ENCODE measurements around the gene SUGCT.
"Not testable (repeated sequence)": the region's sequence is repeated elsewhere in the genome, so short reads cannot be mapped to it uniquely, and the experiment has no call there.

SUGCT gene

DNA sequence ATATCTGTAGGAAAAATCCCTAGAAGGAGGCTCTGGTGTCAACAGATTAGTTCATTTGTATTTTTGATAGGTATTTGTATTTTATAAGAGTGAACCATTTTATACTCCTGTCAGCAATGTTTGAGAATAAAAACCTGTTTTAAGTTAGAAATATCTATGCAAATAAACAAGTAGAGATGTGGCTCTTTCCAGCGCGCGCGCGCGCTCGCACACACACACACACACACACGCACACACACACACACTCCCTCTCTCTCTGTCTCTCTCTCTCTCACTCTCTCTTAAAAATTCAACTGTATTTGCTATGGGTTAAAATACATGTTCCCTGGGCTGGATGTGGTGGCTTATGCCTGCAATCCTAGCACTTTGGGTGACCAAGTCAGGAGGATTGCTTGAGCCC, 113.9 kb downstream of the SUGCT start:
- no peaks in the 10 kb centered on the region for H3K9me3 ChIP-seq (replicated peaks; ENCODE audit: insufficient read depth, low read length)
- H2AFZ ChIP-seq (ENCODE audit: low read length), result no peak overlapping the region
- H3K4me1 ChIP-seq (ENCODE audit: low read length), result no peaks in the 10 kb centered on the region
- no peaks in the 10 kb centered on the region for H3F3A ChIP-seq (ENCODE audit: insufficient read depth, low read length)
- DNase-seq, result no peak
- TF ChIP-seq EZH2 (optimal IDR thresholded peaks at IDR 0.05; ENCODE audit: low read depth, low read length), result no peak
- no peak for TF ChIP-seq EZH2phosphoT487 (IDR thresholded peaks at IDR 0.05; ENCODE audit: low read length)
- TF ChIP-seq, protein P1, sequence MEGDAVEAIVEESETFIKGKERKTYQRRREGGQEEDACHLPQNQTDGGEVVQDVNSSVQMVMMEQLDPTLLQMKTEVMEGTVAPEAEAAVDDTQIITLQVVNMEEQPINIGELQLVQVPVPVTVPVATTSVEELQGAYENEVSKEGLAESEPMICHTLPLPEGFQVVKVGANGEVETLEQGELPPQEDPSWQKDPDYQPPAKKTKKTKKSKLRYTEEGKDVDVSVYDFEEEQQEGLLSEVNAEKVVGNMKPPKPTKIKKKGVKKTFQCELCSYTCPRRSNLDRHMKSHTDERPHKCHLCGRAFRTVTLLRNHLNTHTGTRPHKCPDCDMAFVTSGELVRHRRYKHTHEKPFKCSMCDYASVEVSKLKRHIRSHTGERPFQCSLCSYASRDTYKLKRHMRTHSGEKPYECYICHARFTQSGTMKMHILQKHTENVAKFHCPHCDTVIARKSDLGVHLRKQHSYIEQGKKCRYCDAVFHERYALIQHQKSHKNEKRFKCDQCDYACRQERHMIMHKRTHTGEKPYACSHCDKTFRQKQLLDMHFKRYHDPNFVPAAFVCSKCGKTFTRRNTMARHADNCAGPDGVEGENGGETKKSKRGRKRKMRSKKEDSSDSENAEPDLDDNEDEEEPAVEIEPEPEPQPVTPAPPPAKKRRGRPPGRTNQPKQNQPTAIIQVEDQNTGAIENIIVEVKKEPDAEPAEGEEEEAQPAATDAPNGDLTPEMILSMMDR (IDR thresholded peaks at IDR 0.05; ENCODE audit: low read length), result no peak
- H3K9me2 ChIP-seq (replicated peaks; ENCODE audit: insufficient read depth, low read length), result no peaks in the 10 kb centered on the region
- no peak overlapping the region for H3K9ac ChIP-seq (ENCODE audit: low read length)
- no peak overlapping the region for H3K4me3 ChIP-seq (ENCODE audit: low read length)
- no peaks in the 10 kb centered on the region for H4K20me1 ChIP-seq (ENCODE audit: insufficient read depth, low read length)
- H3K79me2 ChIP-seq (ENCODE audit: low read length), result no peaks in the 10 kb centered on the region
- no peaks in the 10 kb centered on the region for H3K36me3 ChIP-seq (replicated peaks; ENCODE audit: insufficient read depth, low read length)
- H3K27me3 ChIP-seq (replicated peaks; ENCODE audit: insufficient read depth, low read length), result no peaks in the 10 kb centered on the region
- H3K27ac ChIP-seq (ENCODE audit: low read length), result no peak overlapping the region
- H3K4me2 ChIP-seq (ENCODE audit: low read depth, low read length), result no peak overlapping the region

DNA sequence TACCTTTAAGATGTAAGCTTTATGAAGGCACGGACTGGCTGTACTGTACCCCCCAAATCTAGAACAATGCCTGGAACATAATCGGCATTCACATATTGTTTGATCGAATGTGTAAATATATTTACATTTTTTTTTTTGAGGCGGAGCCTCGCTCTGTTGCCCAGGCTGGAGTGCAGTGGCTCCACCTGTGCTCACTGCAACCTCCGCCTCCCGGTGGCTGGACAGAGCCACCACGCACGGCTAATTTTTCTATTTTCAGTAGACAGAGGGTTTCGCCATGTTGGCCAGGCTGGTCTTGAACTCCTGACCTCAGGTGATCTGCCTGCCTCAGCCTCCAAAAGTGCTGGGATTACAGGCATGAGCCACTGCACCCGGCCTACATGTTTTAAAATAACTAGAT, 118.6 kb downstream of the SUGCT start:
- H3K9ac ChIP-seq (ENCODE audit: low read length); H3K9me3 ChIP-seq (replicated peaks; ENCODE audit: insufficient read depth, low read length); H2AFZ ChIP-seq (ENCODE audit: low read length); H3K79me2 ChIP-seq (ENCODE audit: low read length); H4K20me1 ChIP-seq (ENCODE audit: insufficient read depth, low read length); H3K27me3 ChIP-seq (replicated peaks; ENCODE audit: insufficient read depth, low read length); H3K4me2 ChIP-seq (ENCODE audit: low read depth, low read length); H3K36me3 ChIP-seq (replicated peaks; ENCODE audit: insufficient read depth, low read length); H3F3A ChIP-seq (ENCODE audit: insufficient read depth, low read length); H3K4me3 ChIP-seq (ENCODE audit: low read length); H3K9me2 ChIP-seq (replicated peaks; ENCODE audit: insufficient read depth, low read length); H3K4me1 ChIP-seq (ENCODE audit: low read length); DNase-seq; H3K27ac ChIP-seq (ENCODE audit: low read length): not testable (repeated sequence)

DNA sequence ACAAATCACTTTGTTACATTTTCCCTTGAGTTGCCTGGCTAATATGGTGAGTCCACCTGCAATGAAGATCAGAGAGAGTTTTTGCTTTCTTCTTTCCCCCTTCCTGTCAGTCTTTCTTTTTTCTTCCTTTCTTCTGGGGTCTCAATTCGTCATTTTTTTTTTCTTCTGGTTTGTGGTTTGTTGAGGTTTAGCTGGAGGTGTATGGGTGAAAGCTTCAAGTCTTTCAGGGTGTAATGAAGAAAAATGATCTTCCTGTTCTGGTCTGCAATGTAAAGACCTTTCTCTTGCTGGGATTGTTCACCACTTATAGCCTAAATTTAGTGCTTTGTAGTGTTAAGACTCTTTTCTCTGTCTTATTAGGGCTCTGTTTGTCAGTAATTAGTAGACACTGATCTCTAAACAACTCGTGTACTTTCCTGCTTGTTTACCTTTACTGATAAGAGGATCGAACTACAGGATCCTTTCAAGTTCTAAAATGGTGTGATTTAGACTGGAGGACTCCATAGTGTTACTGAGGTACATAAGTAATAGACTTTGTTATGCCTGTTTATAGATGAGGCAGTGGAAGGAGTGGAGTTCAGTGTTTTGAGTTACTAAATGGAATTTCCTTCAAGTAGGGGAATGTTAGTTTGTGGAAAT, 129.1 kb downstream of the SUGCT start:
- Histone ChIP-seq H3K27ac (ENCODE audit: low read length) (no peak overlapping the region), H3K9me2 (replicated peaks; ENCODE audit: insufficient read depth, low read length) (no peaks in the 10 kb centered on the region), H3K27me3 (replicated peaks; ENCODE audit: insufficient read depth, low read length) (no peaks in the 10 kb centered on the region), H3K79me2 (ENCODE audit: low read length) (no peaks in the 10 kb centered on the region), H3K9ac (ENCODE audit: low read length) (no peak overlapping the region), H3K4me2 (ENCODE audit: low read depth, low read length) (no peak overlapping the region), H3K4me1 (ENCODE audit: low read length) (no peaks in the 10 kb centered on the region), H4K20me1 (ENCODE audit: insufficient read depth, low read length) (no peaks in the 10 kb centered on the region), H2AFZ (ENCODE audit: low read length) (no peak overlapping the region), H3K4me3 (ENCODE audit: low read length) (no peak overlapping the region), H3K36me3 (replicated peaks; ENCODE audit: insufficient read depth, low read length) (no peaks in the 10 kb centered on the region), H3K9me3 (replicated peaks; ENCODE audit: insufficient read depth, low read length) (no peaks in the 10 kb centered on the region), H3F3A (ENCODE audit: insufficient read depth, low read length) (no peaks in the 10 kb centered on the region)
- no peak for TF ChIP-seq EZH2 (optimal IDR thresholded peaks at IDR 0.05; ENCODE audit: low read depth, low read length)
- no peak for TF ChIP-seq EZH2phosphoT487 (IDR thresholded peaks at IDR 0.05; ENCODE audit: low read length)
- TF ChIP-seq, protein P1 (IDR thresholded peaks at IDR 0.05; ENCODE audit: low read length), result no peak
- no peak for DNase-seq

DNA sequence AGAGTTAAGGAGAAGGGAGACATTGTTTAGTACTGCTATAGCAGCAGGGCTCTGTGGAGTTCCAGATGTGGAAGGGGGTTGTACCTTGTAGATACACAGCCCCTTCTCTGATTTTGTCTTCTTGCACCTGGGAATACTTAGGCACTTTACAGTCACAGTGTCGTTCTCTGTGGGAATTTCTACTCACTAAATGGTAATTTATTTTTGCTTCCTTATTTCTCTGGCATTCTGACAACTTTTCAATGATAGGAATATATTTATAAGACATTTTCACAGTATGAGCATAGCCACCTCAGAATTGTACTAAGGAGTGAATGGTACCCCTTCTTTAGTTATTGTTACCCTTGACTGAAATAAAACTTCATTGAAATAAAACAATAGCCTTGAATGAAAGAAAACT, 132.8 kb downstream of the SUGCT start:
- Histone ChIP-seq H3K4me1 (ENCODE audit: low read length) (no peaks in the 10 kb centered on the region), H3K27ac (ENCODE audit: low read length) (no peak overlapping the region)
- DNase-seq, result no peak

DNA sequence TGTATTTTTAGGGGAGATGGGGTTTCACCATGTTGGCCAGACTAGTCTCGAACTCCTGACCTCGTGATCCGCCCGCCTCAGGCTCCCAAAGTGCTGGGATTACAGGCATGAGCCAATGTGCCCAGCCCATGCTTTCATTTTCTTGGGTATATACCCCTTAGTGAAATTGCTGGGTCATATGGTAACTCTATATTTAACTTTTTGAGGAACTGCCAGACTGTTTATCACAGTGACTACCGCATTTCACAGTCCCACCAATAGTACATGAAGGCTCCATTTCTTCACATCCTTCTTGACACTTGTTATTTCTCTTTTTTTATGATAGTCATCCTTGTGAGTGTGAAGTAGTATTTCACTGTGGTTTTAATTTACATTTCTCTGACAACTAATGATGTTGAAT, 134.0 kb downstream of the SUGCT start:
- H3K4me1 ChIP-seq (ENCODE audit: low read length); H3K4me2 ChIP-seq (ENCODE audit: low read depth, low read length); H2AFZ ChIP-seq (ENCODE audit: low read length); H3F3A ChIP-seq (ENCODE audit: insufficient read depth, low read length); H4K20me1 ChIP-seq (ENCODE audit: insufficient read depth, low read length); H3K36me3 ChIP-seq (replicated peaks; ENCODE audit: insufficient read depth, low read length); H3K79me2 ChIP-seq (ENCODE audit: low read length); H3K9me3 ChIP-seq (replicated peaks; ENCODE audit: insufficient read depth, low read length); H3K9me2 ChIP-seq (replicated peaks; ENCODE audit: insufficient read depth, low read length); H3K9ac ChIP-seq (ENCODE audit: low read length); DNase-seq; H3K4me3 ChIP-seq (ENCODE audit: low read length); H3K27me3 ChIP-seq (replicated peaks; ENCODE audit: insufficient read depth, low read length); H3K27ac ChIP-seq (ENCODE audit: low read length): not testable (repeated sequence)

More for the DNA sequence above, 132.8 kb downstream of the SUGCT start:
- H3K9ac ChIP-seq (ENCODE audit: low read length), result no peak overlapping the region
- H3K4me3 ChIP-seq (ENCODE audit: low read length), result no peak overlapping the region
- H3K27me3 ChIP-seq (replicated peaks; ENCODE audit: insufficient read depth, low read length), result no peaks in the 10 kb centered on the region
- no peaks in the 10 kb centered on the region for H3K36me3 ChIP-seq (replicated peaks; ENCODE audit: insufficient read depth, low read length)
- no peaks in the 10 kb centered on the region for H3F3A ChIP-seq (ENCODE audit: insufficient read depth, low read length)
- no peaks in the 10 kb centered on the region for H3K9me3 ChIP-seq (replicated peaks; ENCODE audit: insufficient read depth, low read length)
- no peak overlapping the region for H3K4me2 ChIP-seq (ENCODE audit: low read depth, low read length)
- no peak for TF ChIP-seq EZH2 (optimal IDR thresholded peaks at IDR 0.05; ENCODE audit: low read depth, low read length)
- TF ChIP-seq EZH2phosphoT487 (IDR thresholded peaks at IDR 0.05; ENCODE audit: low read length), result no peak
- TF ChIP-seq, protein P1 (IDR thresholded peaks at IDR 0.05; ENCODE audit: low read length), result no peak
- no peaks in the 10 kb centered on the region for H3K9me2 ChIP-seq (replicated peaks; ENCODE audit: insufficient read depth, low read length)
- H3K79me2 ChIP-seq (ENCODE audit: low read length), result no peaks in the 10 kb centered on the region
- no peak overlapping the region for H2AFZ ChIP-seq (ENCODE audit: low read length)
- no peaks in the 10 kb centered on the region for H4K20me1 ChIP-seq (ENCODE audit: insufficient read depth, low read length)
